Thoracic aorta (tissue), 2 donors: Measurements from ENCODE around the gene COL7A1. TPM values are rescaled to one million over a fixed set of nuclear protein-coding genes. Genes with fewer than 3 reads are reported as not detected.

Source experiments
- ATAC-seq: fragments of 150-250 bp; one replicate; pipeline ENCODE4 v1.8.0; 2017; ENCODE audit warnings: low read depth; ENCODE audit not compliant: insufficient number of reproducible peaks, low FRiP score
- DNase-seq: peaks from one replicate; pipeline ENCODE4 v3.0.0-alpha.2; 2020; ENCODE audit warnings: low spot score
- H3K27ac ChIP-seq, 2 donors: fragments of 200-600 bp; sonication (generic); 1 replicate in 1 of 2; 2 replicates in 1 of 2; pipeline ENCODE4 v1.5.1; 2016; ENCODE audit warnings: mild to moderate bottlenecking in 2 of 2, moderate library complexity in 2 of 2
- H3K27me3 ChIP-seq: fragments of 200-600 bp; sonication (generic); replicated peaks from 2 replicates; pipeline ENCODE4 v1.6.0; 2016; ENCODE audit warnings: mild to moderate bottlenecking; ENCODE audit not compliant: insufficient read depth
- H3K36me3 ChIP-seq: fragments of 200-600 bp; sonication (generic); one replicate; pipeline ENCODE4 v1.5.1; 2016
- H3K4me1 ChIP-seq, 2 donors: fragments of 200-600 bp; sonication (generic); 1 replicate in 1 of 2; 2 replicates in 1 of 2; pipeline versions ENCODE4 v1.5.1 to v1.6.0; 2016; ENCODE audit warnings: low read depth in 2 of 2, mild to moderate bottlenecking in 1 of 2; ENCODE audit not compliant: control insufficient read depth in 1 of 2
- H3K4me3 ChIP-seq: fragments of 200-600 bp; sonication (generic); 2 replicates; pipeline ENCODE4 v1.5.1; 2016; ENCODE audit warnings: mild to moderate bottlenecking
- H3K9me3 ChIP-seq: fragments of 200-600 bp; sonication (generic); 2 replicates; pipeline ENCODE4 v1.5.1; 2016
- CTCF ChIP-seq: fragments of 200-600 bp; sonication (generic); IDR thresholded peaks from one replicate; pipeline ENCODE4 v1.5.1; 2019; ENCODE audit warnings: antibody characterized with exemption
- total RNA-seq, 2 donors: library from RNA; depleted of rRNA; stranded (reverse); fragments of >200 nt; gene quantifications; one replicate each; pipeline versions ENCODE4 v1.1.0 to v1.2.3, GENCODE V29; 2016

Gene COL7A1
- total RNA-seq, 2 donors from 2014 or later: 16.4 to 26.7 TPM

- Histone ChIP-seq H3K27ac (no peak overlapping the region), H3K36me3 (peaks cover 49% of the 10 kb centered on the region), H3K9me3 (no peaks in the 10 kb centered on the region), H3K27me3 (no peaks in the 10 kb centered on the region), H3K4me1 (peaks cover 0 to 8% of the 10 kb centered on the region in 2 donors), H3K4me3 (no peak overlapping the region)
- ATAC-seq: no peak
- DNase-seq: no peak
- TF ChIP-seq CTCF: no peak
Measured at GRCh38 chr3:48625600-48625999, 30.5 kb upstream of the COL7A1 start.

GRCh38 chr3:48624767-48625166 lies 29.6 kb upstream of the COL7A1 start:
- DNase-seq (no peak), ATAC-seq (no peak)
- H3K4me1 ChIP-seq: peaks cover 5 to 16% of the 10 kb centered on the region in 2 donors
- peaks cover 40% of the 10 kb centered on the region for H3K36me3 ChIP-seq
- no peaks in the 10 kb centered on the region for H3K9me3 ChIP-seq
- H3K27ac ChIP-seq: no peak overlapping the region
- H3K4me3 ChIP-seq: no peak overlapping the region
- no peak for TF ChIP-seq CTCF
- no peaks in the 10 kb centered on the region for H3K27me3 ChIP-seq

GRCh38 chr3:48623851-48624547 lies 28.9 kb upstream of the COL7A1 start:
- TF ChIP-seq CTCF: no peak
- ATAC-seq (no peak), DNase-seq (no peak)
- Histone ChIP-seq H3K27me3 (no peaks in the 10 kb centered on the region), H3K36me3 (peaks cover 35% of the 10 kb centered on the region), H3K27ac (no peak overlapping the region), H3K4me3 (no peak overlapping the region), H3K4me1 (peaks cover 13 to 24% of the 10 kb centered on the region in 2 donors), H3K9me3 (no peaks in the 10 kb centered on the region)

- Histone ChIP-seq H3K9me3 (peaks cover 14% of the 10 kb centered on the region), H3K36me3 (peaks cover 16% of the 10 kb centered on the region), H3K4me3 (no peak within 1 kb of the TSS), H3K4me1 (peaks cover 15 to 30% of the 10 kb centered on the region in 2 donors), H3K27me3 (no peaks in the 10 kb centered on the region), H3K27ac (peak within 1 kb of the TSS; percentile 94)
- DNase-seq (no peak), ATAC-seq (no peak)
- TF ChIP-seq CTCF: no peak
Measured at GRCh38 chr3:48621461-48621869, 26.3 kb upstream of the COL7A1 start, which contains the start of gene TMEM89. TMEM89 (minus strand) TSS chr3:48621769; CDS start chr3:48621756, 13 bp downstream.

- no peak for DNase-seq
- H3K27me3 ChIP-seq: no peaks in the 10 kb centered on the region
- ATAC-seq: no peak
- H3K27ac ChIP-seq: peak overlapping the region; percentile 94
- no peaks in the 10 kb centered on the region for H3K36me3 ChIP-seq
- H3K9me3 ChIP-seq: peaks cover 14% of the 10 kb centered on the region
- TF ChIP-seq CTCF: no peak
- H3K4me1 ChIP-seq: peaks cover 15 to 30% of the 10 kb centered on the region in 2 donors
- peak overlapping the region; percentile 29 for H3K4me3 ChIP-seq
Measured at GRCh38 chr3:48619541-48620524, 24.7 kb upstream of the COL7A1 start.
